HEK293 (cell line): ENCODE data around the gene SLC7A6.

Experiments
- CTCF ChIA-PET: fragments of 350-600 bp; formaldehyde crosslinking; extraction: SDS; loops from one replicate; lab custom pipeline; 2021; ENCODE audit warnings: antibody characterized with exemption; lab: Yijun Ruan, JAX
- POLR2A ChIA-PET: fragments of 300-600 bp; formaldehyde crosslinking; extraction: SDS; loops from one replicate; lab custom pipeline; 2020; ENCODE audit warnings: antibody characterized with exemption, inconsistent platforms; lab: Yijun Ruan, JAX
- H3K27ac ChIP-seq: fragments of 200-500 bp; sonication (Bioruptor generic); 2 replicates; pipeline ENCODE4 v1.5.1; 2014; ENCODE audit warnings: low read depth, low read length, control low read depth, inconsistent platforms; ENCODE audit errors: extremely low read depth
- H3K36me3 ChIP-seq, 2 experiments: fragments of 200-500 bp in 1 of 2; sonication (Bioruptor generic) in 1 of 2; 1 replicate in 1 of 2; 2 replicates in 1 of 2; pipeline ENCODE4 v1.5.1; 2014 to 2017; ENCODE audit warnings: inconsistent platforms in 2 of 2, low read length in 2 of 2; ENCODE audit not compliant: control insufficient read depth in 2 of 2, insufficient read depth in 1 of 2
- H3K4me1 ChIP-seq: fragments of 200-500 bp; sonication (Bioruptor generic); 2 replicates; pipeline ENCODE4 v1.5.1; 2014; ENCODE audit warnings: mild to moderate bottlenecking, low read length, inconsistent platforms; ENCODE audit not compliant: control insufficient read depth, insufficient read depth
- H3K4me3 ChIP-seq: 2 replicates; pipeline ENCODE4 v1.5.1; 2011; ENCODE audit warnings: low read depth, mild to moderate bottlenecking, control low read depth, low read length, moderate library complexity
- H3K9me3 ChIP-seq: fragments of 200-500 bp; sonication (Bioruptor generic); 2 replicates; pipeline ENCODE4 v1.5.1; 2014; ENCODE audit warnings: low read depth, low read length, inconsistent platforms; ENCODE audit not compliant: control insufficient read depth, insufficient read depth
- INSM2 ChIP-seq: fragments of 450-650 bp; formaldehyde crosslinking; IDR thresholded peaks from 2 replicates; pipeline ENCODE4 v1.5.1; 2016; ENCODE audit warnings: missing biosample characterization, missing genetic modification characterization
- MYNN ChIP-seq: fragments of 450-650 bp; formaldehyde crosslinking; IDR thresholded peaks from 2 replicates; pipeline ENCODE4 v1.5.1; 2016; ENCODE audit warnings: missing biosample characterization, missing genetic modification characterization, borderline replicate concordance
- TSHZ1 ChIP-seq: fragments of 450-650 bp; formaldehyde crosslinking; IDR thresholded peaks from 2 replicates; pipeline ENCODE4 v1.5.1; 2016; ENCODE audit warnings: missing biosample characterization, missing genetic modification characterization, borderline replicate concordance
- YY2 ChIP-seq: fragments of 450-650 bp; formaldehyde crosslinking; IDR thresholded peaks from 2 replicates; pipeline ENCODE4 v1.5.1; 2016; ENCODE audit warnings: missing biosample characterization, missing genetic modification characterization
- ZBTB21 ChIP-seq: fragments of 450-650 bp; formaldehyde crosslinking; IDR thresholded peaks from 2 replicates; pipeline ENCODE4 v1.5.1; 2017; ENCODE audit warnings: missing biosample characterization, missing genetic modification characterization
- ZNF10 ChIP-seq: fragments of 450-650 bp; formaldehyde crosslinking; IDR thresholded peaks from 2 replicates; pipeline ENCODE4 v1.5.1; 2017; ENCODE audit warnings: missing biosample characterization, missing genetic modification characterization
- ZNF132 ChIP-seq: fragments of 450-650 bp; formaldehyde crosslinking; IDR thresholded peaks from 2 replicates; pipeline ENCODE4 v1.5.1; 2017; ENCODE audit warnings: missing biosample characterization, missing genetic modification characterization, borderline replicate concordance
- ZNF157 ChIP-seq: fragments of 450-650 bp; formaldehyde crosslinking; IDR thresholded peaks from 2 replicates; pipeline ENCODE4 v1.5.1; 2016; ENCODE audit warnings: missing biosample characterization, missing genetic modification characterization
- ZNF214 ChIP-seq: fragments of 450-650 bp; formaldehyde crosslinking; IDR thresholded peaks from 2 replicates; pipeline ENCODE4 v1.5.1; 2017; ENCODE audit warnings: missing biosample characterization, mild to moderate bottlenecking, missing genetic modification characterization, borderline replicate concordance
- ZNF302 ChIP-seq: fragments of 450-650 bp; formaldehyde crosslinking; IDR thresholded peaks from 2 replicates; pipeline ENCODE4 v1.5.1; 2016; ENCODE audit warnings: missing biosample characterization, missing genetic modification characterization, low read depth
- ZNF473 ChIP-seq: fragments of 450-650 bp; formaldehyde crosslinking; IDR thresholded peaks from 2 replicates; pipeline ENCODE4 v1.5.1; 2017; ENCODE audit warnings: missing biosample characterization, missing genetic modification characterization
- ZNF585B ChIP-seq: fragments of 450-650 bp; formaldehyde crosslinking; IDR thresholded peaks from 2 replicates; pipeline ENCODE4 v1.5.1; 2016; ENCODE audit warnings: missing biosample characterization, missing genetic modification characterization
- ZNF639 ChIP-seq: fragments of 450-650 bp; formaldehyde crosslinking; IDR thresholded peaks from 2 replicates; pipeline ENCODE4 v1.5.1; 2016; ENCODE audit warnings: missing biosample characterization, missing genetic modification characterization
- ZNF747 ChIP-seq: fragments of 450-650 bp; formaldehyde crosslinking; IDR thresholded peaks from 2 replicates; pipeline ENCODE4 v1.5.1; 2016; ENCODE audit warnings: missing biosample characterization, missing genetic modification characterization
- ZSCAN4 ChIP-seq: fragments of 450-650 bp; formaldehyde crosslinking; IDR thresholded peaks from 2 replicates; pipeline ENCODE4 v1.5.1; 2017; ENCODE audit warnings: missing biosample characterization, missing genetic modification characterization

SLC7A6 gene

GRCh38 chr16:68217506-68217905 is 46.8 kb upstream of the SLC7A6 start:
- no peaks in the 10 kb centered on the region for H3K4me1 ChIP-seq
- CTCF ChIA-PET = interaction anchor here (1.7 kb wide), 1 partner anchor 11 kb away, joined by 7 read pairs; no protein-coding TSS in a partner anchor
- TF ChIP-seq ZNF132 (tag by site-specific recombination) = no peak
- TF ChIP-seq ZNF302 = no peak
- no peak for TF ChIP-seq ZNF157 (tag by site-specific recombination)
- H3K36me3 ChIP-seq = peaks cover 0 to 7% of the 10 kb centered on the region in 2 experiments; a peak in 2 of 3 replicates
- POLR2A ChIA-PET = interaction anchor here (0.6 kb wide), 2 partner anchors 9 to 19 kb away, joined by 3 to 7 read pairs; partner anchors contain the start of gene ESRP2
- H3K4me3 ChIP-seq = no peak overlapping the region
- H3K27ac ChIP-seq = no peak overlapping the region
- H3K9me3 ChIP-seq = no peaks in the 10 kb centered on the region

- POLR2A ChIA-PET = no interaction called here
These were observed 44.5 kb upstream of the SLC7A6 start for GRCh38 chr16:68219725-68220351.

More at GRCh38 chr16:68219725-68220351, 44.5 kb upstream of the SLC7A6 start:
- TF ChIP-seq ZBTB21 (tag by site-specific recombination) (no peak), ZNF10 (tag by site-specific recombination) (no peak), YY2 (tag by site-specific recombination) (no peak), ZNF585B (tag by site-specific recombination) (no peak), ZNF214 (tag by site-specific recombination) (no peak), ZNF473 (tag by site-specific recombination) (no peak), MYNN (tag by site-specific recombination) (no peak), ZNF747 (tag by site-specific recombination) (no peak), TSHZ1 (tag by site-specific recombination) (no peak), INSM2 (no peak), ZSCAN4 (tag by site-specific recombination) (no peak), ZNF639 (tag by site-specific recombination) (no peak)
- Histone ChIP-seq H3K4me3 (no peak overlapping the region), H3K4me1 (no peaks in the 10 kb centered on the region), H3K36me3 (peaks cover 0 to 7% of the 10 kb centered on the region in 2 experiments; a peak in 2 of 3 replicates), H3K9me3 (no peaks in the 10 kb centered on the region), H3K27ac (no peak overlapping the region)
- CTCF ChIA-PET = interaction anchor here (0.6 to 0.7 kb wide), 2 partner anchors 9 to 98 kb away, joined by 4 to 6 read pairs; no protein-coding TSS in a partner anchor
